Measurements from ENCODE around the gene NLRP7.
"Not testable (repeated sequence)": the region's sequence is repeated elsewhere in the genome, so short reads cannot be mapped to it uniquely, and the experiment has no call there.

NLRP7 gene

GRCh38 chr19:54905421-54905802, 41.9 kb downstream of the NLRP7 start:
- Mint-ChIP-seq H3K9me3 (no peaks in the 10 kb centered on the region), H3K27me3 (peaks cover 18% of the 10 kb centered on the region), H3K36me3 (ENCODE audit: low read depth) (no peaks in the 10 kb centered on the region), H3K27ac (no peak overlapping the region), H3K4me3 (no peak overlapping the region), H3K4me1 (ENCODE audit: low read depth) (peaks cover 27% of the 10 kb centered on the region)
- intact Hi-C loops (cut with micrococcal nuclease) = no loop called here

- peaks cover 23% of the 10 kb centered on the region for H3K27me3 Mint-ChIP-seq
- H3K4me3 Mint-ChIP-seq; H3K27ac Mint-ChIP-seq; intact Hi-C loops (cut with micrococcal nuclease); H3K9me3 Mint-ChIP-seq; H3K36me3 Mint-ChIP-seq (ENCODE audit: low read depth): not testable (repeated sequence)
- peaks cover 38% of the 10 kb centered on the region for H3K4me1 Mint-ChIP-seq (ENCODE audit: low read depth)
Observed at GRCh38 chr19:54904261-54904660, 43.1 kb downstream of the NLRP7 start.

- no peaks in the 10 kb centered on the region for H3K36me3 Mint-ChIP-seq (ENCODE audit: low read depth)
- H3K4me1 Mint-ChIP-seq (ENCODE audit: low read depth) = peaks cover 48% of the 10 kb centered on the region
- no peak overlapping the region for H3K27ac Mint-ChIP-seq
- peaks cover 32% of the 10 kb centered on the region for H3K27me3 Mint-ChIP-seq
- no peaks in the 10 kb centered on the region for H3K9me3 Mint-ChIP-seq
- no peak overlapping the region for H3K4me3 Mint-ChIP-seq
- intact Hi-C loops (cut with micrococcal nuclease) = no loop called here
Observed at GRCh38 chr19:54903303-54903702, 44.0 kb downstream of the NLRP7 start.

- H3K9me3 Mint-ChIP-seq = no peaks in the 10 kb centered on the region
- intact Hi-C loops (cut with micrococcal nuclease) = no loop called here
- H3K4me1 Mint-ChIP-seq (ENCODE audit: low read depth) = peaks cover 60% of the 10 kb centered on the region
- H3K27ac Mint-ChIP-seq = no peak overlapping the region
- H3K36me3 Mint-ChIP-seq (ENCODE audit: low read depth) = no peaks in the 10 kb centered on the region
- peaks cover 37% of the 10 kb centered on the region for H3K27me3 Mint-ChIP-seq
- no peak overlapping the region for H3K4me3 Mint-ChIP-seq
Observed at GRCh38 chr19:54902061-54902460, 45.3 kb downstream of the NLRP7 start.

GRCh38 chr19:54901153-54901552, 46.2 kb downstream of the NLRP7 start:
- H3K36me3 Mint-ChIP-seq (ENCODE audit: low read depth); H3K4me3 Mint-ChIP-seq; H3K9me3 Mint-ChIP-seq; H3K27ac Mint-ChIP-seq; intact Hi-C loops (cut with micrococcal nuclease): not testable (repeated sequence)
- peaks cover 38% of the 10 kb centered on the region for H3K27me3 Mint-ChIP-seq
- H3K4me1 Mint-ChIP-seq (ENCODE audit: low read depth) = peaks cover 68% of the 10 kb centered on the region

- not testable (repeated sequence) for H3K27ac Mint-ChIP-seq
Observed at GRCh38 chr19:54899646-54900045, 47.7 kb downstream of the NLRP7 start.

GRCh38 chr19:54898685-54899084, 48.6 kb downstream of the NLRP7 start:
- Mint-ChIP-seq H3K27me3 (peaks cover 26% of the 10 kb centered on the region), H3K4me1 (ENCODE audit: low read depth) (peaks cover 63% of the 10 kb centered on the region)
- H3K4me3 Mint-ChIP-seq; H3K36me3 Mint-ChIP-seq (ENCODE audit: low read depth); intact Hi-C loops (cut with micrococcal nuclease); H3K27ac Mint-ChIP-seq; H3K9me3 Mint-ChIP-seq: not testable (repeated sequence)

More at GRCh38 chr19:54899646-54900045, 47.7 kb downstream of the NLRP7 start:
- peaks cover 63% of the 10 kb centered on the region for H3K4me1 Mint-ChIP-seq (ENCODE audit: low read depth)
- H3K4me3 Mint-ChIP-seq; H3K36me3 Mint-ChIP-seq (ENCODE audit: low read depth); H3K9me3 Mint-ChIP-seq; intact Hi-C loops (cut with micrococcal nuclease): not testable (repeated sequence)
- peaks cover 30% of the 10 kb centered on the region for H3K27me3 Mint-ChIP-seq

GRCh38 chr19:54896036-54896435, 51.3 kb downstream of the NLRP7 start:
- Mint-ChIP-seq H3K36me3 (ENCODE audit: low read depth) (no peaks in the 10 kb centered on the region), H3K4me3 (no peak overlapping the region), H3K4me1 (ENCODE audit: low read depth) (peaks cover 52% of the 10 kb centered on the region), H3K9me3 (no peaks in the 10 kb centered on the region), H3K27me3 (peaks cover 26% of the 10 kb centered on the region), H3K27ac (no peak overlapping the region)
- intact Hi-C loops (cut with micrococcal nuclease) = no loop called here

- H3K27ac Mint-ChIP-seq; H3K9me3 Mint-ChIP-seq; H3K4me3 Mint-ChIP-seq; intact Hi-C loops (cut with micrococcal nuclease): not testable (repeated sequence)
- Mint-ChIP-seq H3K27me3 (peaks cover 17% of the 10 kb centered on the region), H3K36me3 (ENCODE audit: low read depth) (peaks cover 13% of the 10 kb centered on the region), H3K4me1 (ENCODE audit: low read depth) (peaks cover 36% of the 10 kb centered on the region)
Observed at GRCh38 chr19:54894106-54894505, 53.2 kb downstream of the NLRP7 start.

GRCh38 chr19:54893406-54893805, 53.9 kb downstream of the NLRP7 start:
- no peaks in the 10 kb centered on the region for H3K9me3 Mint-ChIP-seq
- peaks cover 31% of the 10 kb centered on the region for H3K4me1 Mint-ChIP-seq (ENCODE audit: low read depth)
- intact Hi-C loops (cut with micrococcal nuclease) = no loop called here
- no peak overlapping the region for H3K4me3 Mint-ChIP-seq
- H3K27ac Mint-ChIP-seq = no peak overlapping the region
- peaks cover 13% of the 10 kb centered on the region for H3K36me3 Mint-ChIP-seq (ENCODE audit: low read depth)
- peaks cover 10% of the 10 kb centered on the region for H3K27me3 Mint-ChIP-seq

- H3K4me1 Mint-ChIP-seq (ENCODE audit: low read depth) = peaks cover 8% of the 10 kb centered on the region
- no peak overlapping the region for H3K4me3 Mint-ChIP-seq
- no peaks in the 10 kb centered on the region for H3K9me3 Mint-ChIP-seq
- H3K36me3 Mint-ChIP-seq (ENCODE audit: low read depth) = peaks cover 13% of the 10 kb centered on the region
- H3K27ac Mint-ChIP-seq = no peak overlapping the region
- intact Hi-C loops (cut with micrococcal nuclease) = no loop called here
- no peaks in the 10 kb centered on the region for H3K27me3 Mint-ChIP-seq
Observed at GRCh38 chr19:54889566-54889965, 57.8 kb downstream of the NLRP7 start.

- H3K9me3 Mint-ChIP-seq = no peaks in the 10 kb centered on the region
- no peaks in the 10 kb centered on the region for H3K27me3 Mint-ChIP-seq
- peaks cover 13% of the 10 kb centered on the region for H3K36me3 Mint-ChIP-seq (ENCODE audit: low read depth)
- H3K4me1 Mint-ChIP-seq (ENCODE audit: low read depth) = peaks cover 8% of the 10 kb centered on the region
- no peak overlapping the region for H3K27ac Mint-ChIP-seq
- intact Hi-C loops (cut with micrococcal nuclease) = no loop called here
- H3K4me3 Mint-ChIP-seq = no peak overlapping the region
Observed at GRCh38 chr19:54888239-54888638, 59.1 kb downstream of the NLRP7 start.

GRCh38 chr19:54883228-54883627, 64.1 kb downstream of the NLRP7 start:
- peaks cover 44% of the 10 kb centered on the region for H3K4me1 Mint-ChIP-seq (ENCODE audit: low read depth)
- no peak overlapping the region for H3K4me3 Mint-ChIP-seq
- no peak overlapping the region for H3K27ac Mint-ChIP-seq
- H3K27me3 Mint-ChIP-seq = peaks cover 6% of the 10 kb centered on the region
- intact Hi-C loops (cut with micrococcal nuclease) = no loop called here
- H3K36me3 Mint-ChIP-seq (ENCODE audit: low read depth) = no peaks in the 10 kb centered on the region
- H3K9me3 Mint-ChIP-seq = no peaks in the 10 kb centered on the region

- Mint-ChIP-seq H3K27me3 (peaks cover 6% of the 10 kb centered on the region), H3K36me3 (ENCODE audit: low read depth) (no peaks in the 10 kb centered on the region), H3K4me1 (ENCODE audit: low read depth) (peaks cover 45% of the 10 kb centered on the region), H3K4me3 (peak overlapping the region; percentile 45), H3K9me3 (no peaks in the 10 kb centered on the region), H3K27ac (no peak overlapping the region)
- intact Hi-C loops (cut with micrococcal nuclease) = no loop called here
Observed at GRCh38 chr19:54882758-54883157, 64.6 kb downstream of the NLRP7 start.

- Mint-ChIP-seq H3K9me3 (no peaks in the 10 kb centered on the region), H3K4me3 (no peak overlapping the region), H3K4me1 (ENCODE audit: low read depth) (peaks cover 54% of the 10 kb centered on the region), H3K27me3 (peaks cover 6% of the 10 kb centered on the region), H3K36me3 (ENCODE audit: low read depth) (no peaks in the 10 kb centered on the region), H3K27ac (no peak overlapping the region)
- intact Hi-C loops (cut with micrococcal nuclease) = loop anchor here (2.0 kb wide), 1 partner anchor 37 kb away; no protein-coding TSS in a partner anchor
Observed at GRCh38 chr19:54881884-54882283, 65.4 kb downstream of the NLRP7 start.

Data from dendritic cell treated with granulocyte-macrophage colony-stimulating factor and Interleukin-4, amounts not matched to agents 40 ng/mL and 50 ng/mL, for 4 days (primary cell).